Fibroblast of pulmonary artery (primary cell): Measurements from ENCODE around the gene SCAP.

ENCODE experiments used
- DNase-seq: peaks from one replicate; pipeline ENCODE4 v3.0.0-alpha.2; 2010; ENCODE audit warnings: low read depth
- H3K4me3 ChIP-seq: replicated peaks from 2 replicates; pipeline ENCODE4 v1.5.1; 2011; ENCODE audit warnings: low read depth, mild to moderate bottlenecking, control low read depth, low read length, moderate library complexity
- CTCF ChIP-seq: IDR thresholded peaks from 2 replicates; pipeline ENCODE4 v1.5.1; 2011; ENCODE audit warnings: mild to moderate bottlenecking, control low read depth, low read length, inconsistent platforms; ENCODE audit errors: missing control alignments

SCAP gene

GRCh38 chr3:47380601-47381316 is 95.0 kb downstream of the SCAP start, which contains the start of gene PTPN23:
Gene PTPN23, plus strand, starts transcription at chr3:47381021. Its CDS starts 76 bp downstream, at chr3:47381097.
- peak; percentile 99 for DNase-seq
- no peak for TF ChIP-seq CTCF
- peak within 1 kb of the TSS; percentile 98 for H3K4me3 ChIP-seq

DNA sequence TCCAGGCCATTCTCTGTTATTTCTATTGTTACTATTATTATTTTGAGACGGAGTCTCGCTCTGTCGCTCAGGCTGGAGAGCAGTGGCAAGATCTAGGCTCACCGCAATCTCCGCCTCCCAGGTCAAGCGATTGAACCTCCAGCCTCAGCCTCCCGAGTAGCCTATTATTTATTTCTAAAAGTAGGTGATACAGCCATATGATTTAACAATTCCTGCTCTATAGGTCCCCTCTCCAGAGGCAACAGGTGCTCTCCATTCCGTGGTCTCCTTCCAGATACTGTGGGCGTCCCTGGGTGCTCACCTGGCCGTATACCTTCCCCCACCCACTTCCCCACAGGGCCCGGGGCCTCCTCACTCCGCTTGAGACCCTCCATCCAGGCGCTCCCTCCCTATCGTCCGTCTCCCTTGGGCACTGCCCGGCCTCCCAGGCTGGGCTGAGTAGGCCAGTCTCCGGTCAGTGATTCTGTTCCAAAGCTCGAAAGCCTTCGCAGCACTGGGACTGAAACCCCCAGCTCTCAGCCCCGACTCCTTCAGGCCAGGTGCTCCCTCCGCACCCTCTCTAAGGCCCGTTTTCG is 95.6 kb downstream of the SCAP start:
- no peak for DNase-seq
- TF ChIP-seq CTCF = peak; percentile 7

DNA sequence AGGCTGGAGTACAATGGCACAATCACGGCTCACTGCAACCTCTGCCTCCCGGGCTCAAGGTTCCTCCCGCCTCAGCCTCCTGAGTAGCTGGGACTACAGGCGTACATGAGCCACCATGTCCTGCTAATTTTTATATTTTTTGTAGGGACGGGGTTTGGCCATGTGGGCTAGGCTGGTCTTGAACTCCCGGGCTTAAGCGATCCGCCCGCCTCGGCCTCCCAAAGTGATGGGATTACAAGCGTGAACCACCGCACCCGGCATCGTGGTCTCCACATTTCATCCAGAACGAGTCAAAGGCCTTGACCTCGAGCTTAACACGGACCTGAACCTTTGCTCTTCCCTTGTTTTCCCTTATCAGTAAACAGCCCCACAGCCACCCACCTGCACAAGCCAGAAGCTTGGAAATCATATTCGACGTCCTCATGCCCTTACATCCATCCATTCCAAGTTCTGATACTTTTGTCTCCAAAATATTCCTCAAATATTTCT is 96.3 kb downstream of the SCAP start:
- peak overlapping the region; percentile 98 for H3K4me3 ChIP-seq
- no peak for TF ChIP-seq CTCF
- no peak for DNase-seq

More for the DNA sequence above, 95.6 kb downstream of the SCAP start:
- H3K4me3 ChIP-seq = peak overlapping the region; percentile 98

DNA sequence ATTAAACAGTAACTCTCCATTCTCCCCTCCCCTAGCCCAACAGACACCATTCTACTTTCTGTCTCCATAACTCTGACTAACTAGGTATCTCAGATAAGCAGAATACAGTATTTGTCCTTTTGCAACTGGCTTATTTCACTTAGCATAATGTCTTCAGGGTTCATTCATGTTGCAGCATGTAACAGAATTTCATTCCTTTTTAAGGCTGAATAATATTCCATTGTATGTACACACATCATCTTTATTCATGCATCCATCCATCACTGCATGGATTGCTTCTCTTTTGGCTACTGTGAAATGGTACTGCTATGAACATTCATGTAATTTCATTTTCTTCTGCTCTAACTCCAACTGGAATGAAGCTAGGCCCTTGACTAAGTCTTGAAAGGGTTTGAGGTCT is 96.9 kb downstream of the SCAP start:
- no peak for DNase-seq
- TF ChIP-seq CTCF = no peak
- no peak overlapping the region for H3K4me3 ChIP-seq

- TF ChIP-seq CTCF = no peak
- no peak overlapping the region for H3K4me3 ChIP-seq
- DNase-seq = no peak
Measured at GRCh38 chr3:47377186-47377585, 98.6 kb downstream of the SCAP start.

GRCh38 chr3:47376393-47376792 is 99.3 kb downstream of the SCAP start:
- H3K4me3 ChIP-seq = no peak overlapping the region
- DNase-seq = no peak
- TF ChIP-seq CTCF = no peak
